Chondrocyte (in vitro differentiated cells): ENCODE data around the gene ZCCHC7. TPM values are rescaled to one million over a fixed set of nuclear protein-coding genes. Genes with fewer than 3 reads are reported as not detected.

Source experiments
- DNase-seq: peaks from one replicate; pipeline ENCODE4 v3.0.0; 2021; ENCODE audit warnings: mixed read lengths, low spot score
- H3K27ac Mint-ChIP-seq: one replicate; pipeline ENCODE4 v1.8.0; 2021; ENCODE audit warnings: mild to moderate bottlenecking, moderate library complexity, mixed read lengths; ENCODE audit not compliant: unreplicated experiment
- H3K27me3 Mint-ChIP-seq: 2 replicates; pipeline ENCODE4 v1.8.0; 2021; ENCODE audit warnings: low read depth, mixed read lengths
- H3K36me3 Mint-ChIP-seq: 2 replicates; pipeline ENCODE4 v1.8.0; 2021; ENCODE audit warnings: low read depth, mixed read lengths
- H3K4me1 Mint-ChIP-seq: 2 replicates; pipeline ENCODE4 v1.8.0; 2021; ENCODE audit warnings: low read depth, mild to moderate bottlenecking, mixed read lengths
- H3K4me3 Mint-ChIP-seq: one replicate; pipeline ENCODE4 v1.8.0; 2021; ENCODE audit warnings: mild to moderate bottlenecking, moderate library complexity, mixed read lengths; ENCODE audit not compliant: unreplicated experiment
- H3K9me3 Mint-ChIP-seq: 2 replicates; pipeline ENCODE4 v1.8.0; 2021; ENCODE audit warnings: low read depth, mixed read lengths
- CTCF ChIP-seq: fragments of 200-600 bp; sonication (generic); IDR thresholded peaks from 2 replicates; pipeline ENCODE4 v1.5.0; 2021; ENCODE audit warnings: antibody characterized with exemption, mild to moderate bottlenecking, moderate library complexity
- total RNA-seq: library from RNA; stranded (reverse); gene quantifications from 3 replicates; pipeline ENCODE4 v1.2.1, GENCODE V29; 2021

ZCCHC7 gene
- total RNA-seq, 1 donor from 2014 or later: 22.5 TPM

GRCh38 chr9:37210737-37211523 lies 90.6 kb downstream of the ZCCHC7 start:
- Mint-ChIP-seq H3K9me3 (no peaks in the 10 kb centered on the region), H3K36me3 (peaks cover 15% of the 10 kb centered on the region)
- DNase-seq: no peak

GRCh38 chr9:37212435-37212834 lies 92.1 kb downstream of the ZCCHC7 start:
- H3K9me3 Mint-ChIP-seq: no peaks in the 10 kb centered on the region
- H3K27me3 Mint-ChIP-seq: no peaks in the 10 kb centered on the region
- H3K4me3 Mint-ChIP-seq: no peak overlapping the region
- no peak for TF ChIP-seq CTCF
- H3K4me1 Mint-ChIP-seq: peaks cover 22% of the 10 kb centered on the region
- peaks cover 10% of the 10 kb centered on the region for H3K36me3 Mint-ChIP-seq
- no peak overlapping the region for H3K27ac Mint-ChIP-seq
- DNase-seq: no peak

More at GRCh38 chr9:37210737-37211523, 90.6 kb downstream of the ZCCHC7 start:
- Mint-ChIP-seq H3K4me3 (no peak overlapping the region), H3K4me1 (peaks cover 20% of the 10 kb centered on the region), H3K27me3 (no peaks in the 10 kb centered on the region), H3K27ac (no peak overlapping the region)
- TF ChIP-seq CTCF: no peak

GRCh38 chr9:37215381-37215780 lies 95.0 kb downstream of the ZCCHC7 start:
- TF ChIP-seq CTCF: no peak
- peaks cover 25% of the 10 kb centered on the region for H3K4me1 Mint-ChIP-seq
- no peaks in the 10 kb centered on the region for H3K9me3 Mint-ChIP-seq
- H3K4me3 Mint-ChIP-seq: no peak overlapping the region
- peaks cover 2% of the 10 kb centered on the region for H3K36me3 Mint-ChIP-seq
- H3K27ac Mint-ChIP-seq: no peak overlapping the region
- DNase-seq: no peak
- no peaks in the 10 kb centered on the region for H3K27me3 Mint-ChIP-seq

- peaks cover 25% of the 10 kb centered on the region for H3K4me1 Mint-ChIP-seq
- DNase-seq: no peak
- no peaks in the 10 kb centered on the region for H3K27me3 Mint-ChIP-seq
- H3K4me3 Mint-ChIP-seq: no peak overlapping the region
- no peaks in the 10 kb centered on the region for H3K9me3 Mint-ChIP-seq
- H3K27ac Mint-ChIP-seq: no peak overlapping the region
- no peak for TF ChIP-seq CTCF
- peaks cover 2% of the 10 kb centered on the region for H3K36me3 Mint-ChIP-seq
These were observed 95.5 kb downstream of the ZCCHC7 start for GRCh38 chr9:37215830-37216229.

- no peaks in the 10 kb centered on the region for H3K9me3 Mint-ChIP-seq
- H3K36me3 Mint-ChIP-seq: peaks cover 2% of the 10 kb centered on the region
- peaks cover 32% of the 10 kb centered on the region for H3K4me1 Mint-ChIP-seq
- H3K27me3 Mint-ChIP-seq: no peaks in the 10 kb centered on the region
- no peak for DNase-seq
- TF ChIP-seq CTCF: no peak
- no peak overlapping the region for H3K4me3 Mint-ChIP-seq
- no peak overlapping the region for H3K27ac Mint-ChIP-seq
These were observed 96.8 kb downstream of the ZCCHC7 start for GRCh38 chr9:37217161-37217560.
